NOMO-1 treated with DMSO at 0.1 percent for 48 hours (cell line): ENCODE results near the gene SEMA5A.
"Not testable (repeated sequence)": the region's sequence is repeated elsewhere in the genome, so short reads cannot be mapped to it uniquely, and the experiment has no call there.

Experiments used
- DNase-seq: peaks from one replicate; lab custom pipeline; 2025; ENCODE audit not compliant: unreplicated experiment; lab: John Stamatoyannopoulos, UW

SEMA5A gene

GRCh38 chr5:9374025-9374424, 171.8 kb downstream of the SEMA5A start:
- no peak for DNase-seq

- no peak for DNase-seq
These were observed 172.3 kb downstream of the SEMA5A start for GRCh38 chr5:9373571-9373970.

- DNase-seq = no peak
These were observed 175.6 kb downstream of the SEMA5A start for GRCh38 chr5:9370256-9370655.

- DNase-seq = no peak
These were observed 180.4 kb downstream of the SEMA5A start for GRCh38 chr5:9365512-9365911.

GRCh38 chr5:9363449-9363848, 182.4 kb downstream of the SEMA5A start:
- DNase-seq = no peak

GRCh38 chr5:9363026-9363425, 182.8 kb downstream of the SEMA5A start:
- no peak for DNase-seq

- DNase-seq = no peak
These were observed 183.3 kb downstream of the SEMA5A start for GRCh38 chr5:9362600-9362999.

- DNase-seq = peak; percentile 48
These were observed 184.0 kb downstream of the SEMA5A start for GRCh38 chr5:9361835-9362234.

GRCh38 chr5:9358961-9359685, 186.8 kb downstream of the SEMA5A start:
- no peak for DNase-seq

- no peak for DNase-seq
These were observed 189.5 kb downstream of the SEMA5A start for GRCh38 chr5:9356351-9356825.

GRCh38 chr5:9354336-9355081, 191.4 kb downstream of the SEMA5A start:
- DNase-seq = no peak

GRCh38 chr5:9353048-9353447, 192.8 kb downstream of the SEMA5A start:
- not testable (repeated sequence) for DNase-seq

GRCh38 chr5:9351546-9351945, 194.3 kb downstream of the SEMA5A start:
- DNase-seq = no peak

- DNase-seq = no peak
These were observed 195.5 kb downstream of the SEMA5A start for GRCh38 chr5:9350301-9350797.

- DNase-seq = no peak
These were observed 197.4 kb downstream of the SEMA5A start for GRCh38 chr5:9348401-9348996.

GRCh38 chr5:9347541-9348295, 198.2 kb downstream of the SEMA5A start:
- no peak for DNase-seq

GRCh38 chr5:9347032-9347431, 198.8 kb downstream of the SEMA5A start:
- DNase-seq = no peak

GRCh38 chr5:9344751-9345240, 201.1 kb downstream of the SEMA5A start:
- no peak for DNase-seq

GRCh38 chr5:9343146-9343850, 202.6 kb downstream of the SEMA5A start:
- no peak for DNase-seq

- DNase-seq = no peak
These were observed 203.6 kb downstream of the SEMA5A start for GRCh38 chr5:9342161-9342787.
